Measurements from ENCODE around the gene ZNF429.

The ZNF429 gene

GRCh38 chr19:21588065-21588601, 82.7 kb downstream of the ZNF429 start:
- no peak for DNase-seq (ENCODE audit: extremely low read depth, low read depth)
- TF ChIP-seq, protein P1, sequence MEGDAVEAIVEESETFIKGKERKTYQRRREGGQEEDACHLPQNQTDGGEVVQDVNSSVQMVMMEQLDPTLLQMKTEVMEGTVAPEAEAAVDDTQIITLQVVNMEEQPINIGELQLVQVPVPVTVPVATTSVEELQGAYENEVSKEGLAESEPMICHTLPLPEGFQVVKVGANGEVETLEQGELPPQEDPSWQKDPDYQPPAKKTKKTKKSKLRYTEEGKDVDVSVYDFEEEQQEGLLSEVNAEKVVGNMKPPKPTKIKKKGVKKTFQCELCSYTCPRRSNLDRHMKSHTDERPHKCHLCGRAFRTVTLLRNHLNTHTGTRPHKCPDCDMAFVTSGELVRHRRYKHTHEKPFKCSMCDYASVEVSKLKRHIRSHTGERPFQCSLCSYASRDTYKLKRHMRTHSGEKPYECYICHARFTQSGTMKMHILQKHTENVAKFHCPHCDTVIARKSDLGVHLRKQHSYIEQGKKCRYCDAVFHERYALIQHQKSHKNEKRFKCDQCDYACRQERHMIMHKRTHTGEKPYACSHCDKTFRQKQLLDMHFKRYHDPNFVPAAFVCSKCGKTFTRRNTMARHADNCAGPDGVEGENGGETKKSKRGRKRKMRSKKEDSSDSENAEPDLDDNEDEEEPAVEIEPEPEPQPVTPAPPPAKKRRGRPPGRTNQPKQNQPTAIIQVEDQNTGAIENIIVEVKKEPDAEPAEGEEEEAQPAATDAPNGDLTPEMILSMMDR (IDR thresholded peaks at IDR 0.05; ENCODE audit: low read depth, low read length, missing control alignments) = no peak
- H3K4me3 ChIP-seq (replicated peaks; ENCODE audit: low read depth, low read length) = no peak overlapping the region

DNA sequence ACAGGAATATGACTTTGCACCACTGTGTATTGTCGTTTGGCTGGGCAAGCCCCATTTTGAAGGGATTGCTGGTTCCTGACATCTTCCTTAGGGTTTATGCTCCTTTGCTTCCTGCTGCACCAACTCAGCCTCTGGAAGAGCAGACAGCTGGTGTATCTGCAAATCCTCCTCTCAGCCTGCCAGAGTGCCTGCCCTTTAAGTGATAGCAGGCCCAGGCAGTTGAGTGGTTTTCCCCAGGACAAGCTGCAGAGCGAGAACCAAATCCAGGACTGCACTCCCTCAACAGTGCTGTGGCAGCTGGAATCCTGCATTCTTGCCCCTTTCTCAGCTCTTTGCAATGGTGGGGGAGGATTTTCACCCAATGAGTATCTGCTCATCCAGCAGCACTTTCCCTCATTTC, 85.5 kb downstream of the ZNF429 start:
- TF ChIP-seq, protein P1 (IDR thresholded peaks at IDR 0.05; ENCODE audit: low read depth, low read length, missing control alignments) = no peak
- DNase-seq (ENCODE audit: extremely low read depth, low read depth) = no peak
- no peak overlapping the region for H3K4me3 ChIP-seq (replicated peaks; ENCODE audit: low read depth, low read length)

DNA sequence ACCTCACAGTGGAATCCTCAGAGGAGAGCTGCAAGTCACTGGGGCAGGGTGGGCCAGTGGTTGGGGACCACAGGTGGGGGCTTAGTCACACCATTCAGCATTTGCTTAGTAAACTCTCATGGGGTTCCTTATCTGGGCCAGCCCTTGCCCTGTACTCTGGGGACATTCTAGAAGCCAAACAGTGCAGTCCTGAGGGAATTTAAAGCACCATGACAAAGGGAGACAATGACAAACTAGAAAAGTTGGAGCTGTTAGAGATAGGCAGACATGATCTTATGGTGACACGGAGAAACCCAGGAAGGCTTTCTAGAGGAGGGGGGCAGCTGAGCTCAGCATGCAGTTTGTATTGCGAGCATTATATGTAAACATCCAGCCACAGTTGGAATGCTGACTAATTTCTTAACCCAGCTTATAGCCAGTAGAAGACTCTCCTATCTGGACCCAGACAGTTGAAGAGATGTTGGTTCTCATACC, 87.6 kb downstream of the ZNF429 start:
- no peak overlapping the region for H3K4me3 ChIP-seq (replicated peaks; ENCODE audit: low read depth, low read length)
- DNase-seq (ENCODE audit: extremely low read depth, low read depth) = no peak
- TF ChIP-seq, protein P1 (IDR thresholded peaks at IDR 0.05; ENCODE audit: low read depth, low read length, missing control alignments) = no peak

DNA sequence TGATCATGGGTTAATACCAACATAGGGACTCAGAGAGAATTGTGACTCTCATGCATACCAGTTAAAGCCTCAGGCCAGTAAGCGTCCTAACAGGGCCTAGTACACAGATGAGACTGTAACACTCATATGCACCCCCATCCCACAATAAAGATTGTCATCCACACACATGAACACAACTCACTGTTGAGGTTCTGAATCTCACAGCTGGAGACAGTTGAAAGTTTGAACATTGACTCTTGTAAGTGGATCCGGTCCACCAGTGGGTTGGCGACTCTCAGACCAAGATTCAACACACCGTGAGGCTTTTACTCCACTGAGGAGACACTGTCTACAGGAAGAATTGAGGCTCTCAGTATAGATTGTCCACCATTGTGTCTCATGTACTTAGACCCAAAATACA, 88.1 kb downstream of the ZNF429 start:
- TF ChIP-seq, protein P1 (IDR thresholded peaks at IDR 0.05; ENCODE audit: low read depth, low read length, missing control alignments) = no peak
- DNase-seq (ENCODE audit: extremely low read depth, low read depth) = no peak
- H3K4me3 ChIP-seq (replicated peaks; ENCODE audit: low read depth, low read length) = no peak overlapping the region

- TF ChIP-seq, protein P1 (IDR thresholded peaks at IDR 0.05; ENCODE audit: low read depth, low read length, missing control alignments) = no peak
- H3K4me3 ChIP-seq (replicated peaks; ENCODE audit: low read depth, low read length) = no peak overlapping the region
- no peak for DNase-seq (ENCODE audit: extremely low read depth, low read depth)
Measured at GRCh38 chr19:21593934-21594820, 88.8 kb downstream of the ZNF429 start.

- TF ChIP-seq, protein P1 (IDR thresholded peaks at IDR 0.05; ENCODE audit: low read depth, low read length, missing control alignments) = no peak
- no peak overlapping the region for H3K4me3 ChIP-seq (replicated peaks; ENCODE audit: low read depth, low read length)
- DNase-seq (ENCODE audit: extremely low read depth, low read depth) = no peak
Measured at GRCh38 chr19:21595185-21595584, 89.8 kb downstream of the ZNF429 start.

Data from HFF-Myc (cell line).